GM12891 (cell line): Measurements from ENCODE around the gene PIGX.

Experiments
- POLR2A ChIP-seq: IDR thresholded peaks from 2 replicates; pipeline ENCODE4 v1.6.1; 2011; ENCODE audit warnings: low read depth, low read length, control low read depth
- POLR2AphosphoS5 ChIP-seq: IDR thresholded peaks from 2 replicates; pipeline ENCODE4 v1.6.1; 2011; ENCODE audit warnings: low read depth, low read length, control low read depth

DNA sequence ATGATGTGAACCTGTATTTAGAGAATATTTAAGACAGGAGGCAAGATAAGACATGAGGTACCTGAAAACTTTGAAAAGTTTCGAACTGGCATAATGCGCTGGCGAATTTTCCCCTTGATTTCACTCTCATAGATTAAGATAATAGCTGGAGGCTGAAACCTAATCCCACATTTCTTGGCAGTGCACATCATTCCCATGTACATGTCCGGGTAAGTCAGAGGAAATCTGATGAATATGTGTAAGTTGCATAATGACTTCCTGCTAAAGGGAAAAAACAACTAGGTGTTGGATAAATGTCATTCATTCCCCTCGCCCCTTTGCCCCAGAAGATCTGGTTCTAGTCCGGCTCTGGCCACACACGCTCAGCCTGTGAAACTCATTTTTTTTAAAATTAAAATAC, 3.7 kb upstream of the PIGX start:
- TF ChIP-seq POLR2A (no peak), POLR2AphosphoS5 (no peak)
